Stomach (tissue), 9 donors: Measurements from ENCODE around the gene PEPD. TPM values are rescaled to one million over a fixed set of nuclear protein-coding genes. Genes with fewer than 3 reads are reported as not detected.

Source experiments
- DNase-seq, 2 donors: peaks; one replicate each; pipeline versions ENCODE4 v3.0.0 to v3.0.0-alpha.2; 2013 to 2019
- H3K27ac ChIP-seq, 5 donors: fragments of 200-600 bp in 4 of 5; sonication (generic) in 4 of 5; one replicate each; pipeline ENCODE4 v1.5.1; 2013 to 2019; ENCODE audit warnings: mild to moderate bottlenecking in 1 of 5, moderate library complexity in 1 of 5
- H3K27me3 ChIP-seq, 3 donors: fragments of 200-600 bp; sonication (generic); one replicate each; pipeline ENCODE4 v1.5.1; 2017 to 2019; ENCODE audit warnings: mixed run types in 1 of 3
- H3K36me3 ChIP-seq, 4 donors: fragments of 200-600 bp; sonication (generic); 1 replicate in 3 of 4; 2 replicates in 1 of 4; pipeline ENCODE4 v1.5.1; 2016 to 2019
- H3K4me1 ChIP-seq, 4 donors: fragments of 200-600 bp; sonication (generic); one replicate each; pipeline ENCODE4 v1.5.1; 2016 to 2019
- H3K4me3 ChIP-seq, 4 donors: fragments of 200-600 bp; sonication (generic) in 3 of 4; one replicate each; pipeline ENCODE4 v1.5.1; 2016 to 2019; ENCODE audit warnings: mild to moderate bottlenecking in 1 of 4
- H3K9me3 ChIP-seq, 4 donors: fragments of 200-600 bp; sonication (generic); one replicate each; pipeline ENCODE4 v1.5.1; 2016 to 2019
- CTCF ChIP-seq, 7 experiments: fragments of 450-650 bp in 4 of 7; fragments of 200-600 bp in 3 of 7; sonication (generic) in 3 of 7; IDR thresholded peaks; one replicate each; pipeline ENCODE4 v1.5.1; 2016 to 2019; ENCODE audit warnings: antibody characterized with exemption in 7 of 7, control low read depth in 2 of 7, mild to moderate bottlenecking in 1 of 7
- EP300 ChIP-seq: sonication (generic); formaldehyde crosslinking; IDR thresholded peaks from one replicate; pipeline ENCODE4 v1.6.1; 2017; ENCODE audit warnings: antibody characterized with exemption
- POLR2A ChIP-seq, 4 donors: fragments of 450-650 bp; IDR thresholded peaks; one replicate each; pipeline ENCODE4 v1.6.1; 2016; ENCODE audit warnings: antibody characterized with exemption in 4 of 4, control low read depth in 2 of 4, mild to moderate bottlenecking in 1 of 4, moderate library complexity in 1 of 4
- POLR2AphosphoS5 ChIP-seq, 3 donors: sonication (generic); formaldehyde crosslinking; IDR thresholded peaks; one replicate each; pipeline ENCODE4 v1.6.1; 2016; ENCODE audit warnings: antibody characterized with exemption in 3 of 3
- WGBS, 5 donors: extraction: QIAGEN DNeasy Blood & Tissue Kit in 3 of 5; methylation state at CpG; one replicate each; pipeline versions ENCODE4 v1.1.5 to v1.1.7; 2013 to 2018; 5-methylcytosine and 5-hydroxymethylcytosine counted together
- intact Hi-C: fragments of 100-400 bp; cut with DNase I; formaldehyde crosslinking; loops from one replicate; pipeline ENCODE4 v1.15.1; 2023; ENCODE audit warnings: low total_unique reads
- polyA plus RNA-seq, 3 donors: library from polyadenylated mRNA; stranded (reverse); fragments of 200-250 nt; gene quantifications; one replicate each; pipeline ENCODE4 v1.2.3, GENCODE V29; 2013
- total RNA-seq, 5 donors: library from RNA; depleted of rRNA; stranded (reverse); fragments of >200 nt; gene quantifications; one replicate each; pipeline versions ENCODE4 v1.1.0 to v1.2.3, GENCODE V29; 2014 to 2016
- donor health status: healthy with polysubstance abuse.
- donor health status: Bipolar disorder and iron deficiency.
- donor health status: healthy.

PEPD gene
- total and polyA plus RNA-seq, 8 donors = 8.8 to 99.4 (median 42.7) TPM

- TF ChIP-seq CTCF (IDR thresholded peaks at IDR 0.05) (no peak), POLR2A (IDR thresholded peaks at IDR 0.05) (no peak), POLR2AphosphoS5 (IDR thresholded peaks at IDR 0.05) (no peak), EP300 (no peak)
- DNase-seq = no peak
- 62 to 69% (median 67%) methylated on average over 7 to 11 of the region's 11 CpGs for WGBS, 5 donors
- H3K4me1 ChIP-seq = peaks cover 0 to 7% (median 0%) of the 10 kb centered on the region in 4 donors
- H3K27me3 ChIP-seq = no peaks in the 10 kb centered on the region
- H3K27ac ChIP-seq = no peak overlapping the region
- intact Hi-C loops = no loop called here
- no peak overlapping the region for H3K4me3 ChIP-seq
- no peaks in the 10 kb centered on the region for H3K9me3 ChIP-seq
- H3K36me3 ChIP-seq = peaks cover 0 to 4% (median 1%) of the 10 kb centered on the region in 4 donors
These were observed 83.5 kb downstream of the PEPD start for GRCh38 chr19:33437821-33438671.

GRCh38 chr19:33437393-33437820, 84.2 kb downstream of the PEPD start:
- WGBS, 5 donors = 64 to 85% (median 81%) methylated on average over 11 of the region's 11 CpGs
- no peak for DNase-seq

GRCh38 chr19:33436360-33437345, 84.9 kb downstream of the PEPD start:
- peaks cover 0 to 7% (median 0%) of the 10 kb centered on the region in 4 donors for H3K4me1 ChIP-seq
- H3K27me3 ChIP-seq = no peaks in the 10 kb centered on the region
- H3K27ac ChIP-seq = no peak overlapping the region
- no peaks in the 10 kb centered on the region for H3K9me3 ChIP-seq
- intact Hi-C loops = no loop called here
- H3K4me3 ChIP-seq = no peak overlapping the region
- TF ChIP-seq POLR2AphosphoS5 (IDR thresholded peaks at IDR 0.05) = no peak
- TF ChIP-seq POLR2A (IDR thresholded peaks at IDR 0.05) = no peak
- TF ChIP-seq EP300 = no peak
- no peak for TF ChIP-seq CTCF (IDR thresholded peaks at IDR 0.05)
- DNase-seq = no peak
- 82 to 86% (median 84%) methylated on average over 21 to 22 of the region's 22 CpGs for WGBS, 5 donors
- peaks cover 0 to 4% (median 1%) of the 10 kb centered on the region in 4 donors for H3K36me3 ChIP-seq

More at GRCh38 chr19:33437393-33437820, 84.2 kb downstream of the PEPD start:
- Histone ChIP-seq H3K27me3 (no peaks in the 10 kb centered on the region), H3K36me3 (peaks cover 0 to 4% (median 1%) of the 10 kb centered on the region in 4 donors), H3K9me3 (no peaks in the 10 kb centered on the region), H3K4me3 (no peak overlapping the region), H3K27ac (no peak overlapping the region), H3K4me1 (peaks cover 0 to 7% (median 0%) of the 10 kb centered on the region in 4 donors)
- TF ChIP-seq POLR2A (IDR thresholded peaks at IDR 0.05) = no peak
- TF ChIP-seq POLR2AphosphoS5 (IDR thresholded peaks at IDR 0.05) = no peak
- TF ChIP-seq EP300 = no peak
- no peak for TF ChIP-seq CTCF (IDR thresholded peaks at IDR 0.05)
- intact Hi-C loops = no loop called here
